HEK293T (cell line): ENCODE data around the gene SGTB.

ENCODE experiments used
- CTBP1 ChIP-seq: fragments of 450-650 bp; IDR thresholded peaks from 2 replicates; pipeline ENCODE4 v1.6.1; 2016; ENCODE audit warnings: borderline replicate concordance
- ELF4 ChIP-seq: fragments of 450-650 bp; IDR thresholded peaks from 2 replicates; pipeline ENCODE4 v1.6.1; 2017; ENCODE audit warnings: antibody characterized with exemption
- HDGF ChIP-seq: fragments of 450-650 bp; IDR thresholded peaks from 2 replicates; pipeline ENCODE4 v1.6.1; 2017; ENCODE audit warnings: antibody characterized with exemption, borderline replicate concordance
- PKNOX1 ChIP-seq: fragments of 450-650 bp; IDR thresholded peaks from 2 replicates; pipeline ENCODE4 v1.6.1; 2016
- SP1 ChIP-seq: fragments of 450-650 bp; IDR thresholded peaks from 2 replicates; pipeline ENCODE4 v1.6.1; 2017
- SUZ12 ChIP-seq: fragments of 450-650 bp; IDR thresholded peaks from 2 replicates; pipeline ENCODE4 v1.6.1; 2016; ENCODE audit warnings: mild to moderate bottlenecking

- TF ChIP-seq SUZ12, result no peak
- TF ChIP-seq CTBP1, result no peak
- TF ChIP-seq ELF4, result no peak
- TF ChIP-seq SP1, result no peak
- TF ChIP-seq HDGF, result no peak
- TF ChIP-seq PKNOX1, result no peak
Observed at GRCh38 chr5:65736011-65736410, 14.1 kb upstream of the SGTB start.
